CD14-positive monocyte (primary cell): ENCODE data around the gene SLC12A7. TPM values are rescaled to one million over a fixed set of nuclear protein-coding genes. Genes with fewer than 3 reads are reported as not detected.
A peak's percentile ranks its signal among the peaks of the same experiment; 100 is the strongest.

Source experiments
- DNase-seq, 3 donors: peaks; one replicate each; pipeline ENCODE4 v3.0.0-alpha.2; 2011 to 2022
- H2AFZ ChIP-seq: 2 replicates; pipeline ENCODE4 v1.6.0; 2012; ENCODE audit warnings: mild to moderate bottlenecking, low read depth, low read length, inconsistent platforms; ENCODE audit not compliant: insufficient read depth, poor library complexity, severe bottlenecking
- H3K27ac ChIP-seq, 2 donors: 1 replicate in 1 of 2; 2 replicates in 1 of 2; pipeline ENCODE4 v1.5.1; 2012 to 2013; ENCODE audit warnings: low read length in 2 of 2, control low read depth in 1 of 2, inconsistent platforms in 1 of 2, low read depth in 1 of 2, mild to moderate bottlenecking in 1 of 2
- H3K27me3 ChIP-seq, 2 donors: one replicate each; pipeline versions ENCODE4 v1.6.0 to v1.6.1; 2011 to 2013; ENCODE audit warnings: low read length in 2 of 2; ENCODE audit not compliant: control insufficient read depth in 2 of 2, insufficient read depth in 2 of 2
- H3K36me3 ChIP-seq, 2 donors: replicated peaks in 1 of 2; 1 replicate in 1 of 2; 2 replicates in 1 of 2; pipeline versions ENCODE4 v1.5.1 to v1.6.1; 2012 to 2013; ENCODE audit warnings: low read length in 2 of 2, control low read depth in 1 of 2, inconsistent platforms in 1 of 2, mild to moderate bottlenecking in 1 of 2; ENCODE audit not compliant: insufficient read depth in 2 of 2, control insufficient read depth in 1 of 2
- H3K4me1 ChIP-seq, 2 donors: 1 replicate in 1 of 2; 2 replicates in 1 of 2; pipeline versions ENCODE4 v1.5.1 to v1.6.1; 2012 to 2013; ENCODE audit warnings: low read length in 2 of 2, control low read depth in 1 of 2, inconsistent platforms in 1 of 2, mild to moderate bottlenecking in 1 of 2, moderate library complexity in 1 of 2; ENCODE audit not compliant: insufficient read depth in 2 of 2, control insufficient read depth in 1 of 2
- H3K4me2 ChIP-seq: replicated peaks from 2 replicates; pipeline ENCODE3; 2012; ENCODE audit warnings: low read length, moderate library complexity, mild to moderate bottlenecking; ENCODE audit not compliant: poor library complexity, severe bottlenecking; ENCODE audit errors: extremely low read depth
- H3K4me3 ChIP-seq, 3 experiments: fragments of 200-600 bp in 1 of 3; sonication (generic) in 1 of 3; replicated peaks in 1 of 3; 1 replicate in 2 of 3; 2 replicates in 1 of 3; pipeline ENCODE4 v1.5.1; 2011 to 2013; ENCODE audit warnings: low read length in 3 of 3, mild to moderate bottlenecking in 3 of 3, control low read depth in 2 of 3, low read depth in 2 of 3, inconsistent platforms in 1 of 3, moderate library complexity in 1 of 3
- H3K79me2 ChIP-seq: 2 replicates; pipeline ENCODE4 v1.6.0; 2012; ENCODE audit warnings: mild to moderate bottlenecking, control low read depth, inconsistent platforms, low read length, moderate library complexity; ENCODE audit not compliant: insufficient read depth
- H3K9ac ChIP-seq: 2 replicates; pipeline ENCODE4 v1.6.0; 2017; ENCODE audit warnings: low read length, mild to moderate bottlenecking; ENCODE audit not compliant: insufficient read depth, poor library complexity, severe bottlenecking
- H3K9me3 ChIP-seq, 2 donors: replicated peaks in 1 of 2; 1 replicate in 1 of 2; 2 replicates in 1 of 2; pipeline versions ENCODE4 v1.5.1 to v1.6.1; 2012 to 2013; ENCODE audit warnings: low read length in 2 of 2, control low read depth in 1 of 2; ENCODE audit not compliant: control insufficient read depth in 1 of 2, insufficient read depth in 1 of 2
- H4K20me1 ChIP-seq: 2 replicates; pipeline ENCODE4 v1.6.0; 2012; ENCODE audit warnings: mild to moderate bottlenecking, low read length, control low read depth, moderate library complexity; ENCODE audit not compliant: insufficient read depth
- H3K27ac Mint-ChIP-seq, 7 donors: one replicate each; pipeline ENCODE4 v1.8.0; 2020; ENCODE audit warnings: mild to moderate bottlenecking in 7 of 7, mixed read lengths in 7 of 7, moderate library complexity in 6 of 7, inconsistent platforms in 2 of 7
- H3K27me3 Mint-ChIP-seq, 3 donors: one replicate each; pipeline ENCODE4 v1.8.0; 2021 to 2022; ENCODE audit warnings: low read depth in 3 of 3, mild to moderate bottlenecking in 3 of 3, mixed read lengths in 3 of 3, moderate library complexity in 3 of 3, inconsistent platforms in 1 of 3
- H3K36me3 Mint-ChIP-seq, 2 donors: one replicate each; pipeline ENCODE4 v1.8.0; 2020; ENCODE audit warnings: mixed read lengths in 2 of 2, inconsistent platforms in 1 of 2, mild to moderate bottlenecking in 1 of 2
- H3K4me1 Mint-ChIP-seq: one replicate; pipeline ENCODE4 v1.8.0; 2020; ENCODE audit warnings: mild to moderate bottlenecking, mixed read lengths
- H3K4me3 Mint-ChIP-seq, 2 donors: one replicate each; pipeline ENCODE4 v1.8.0; 2020; ENCODE audit warnings: mild to moderate bottlenecking in 2 of 2, mixed read lengths in 2 of 2, moderate library complexity in 1 of 2
- H3K9me3 Mint-ChIP-seq, 7 donors: one replicate each; pipeline ENCODE4 v1.8.0; 2020 to 2022; ENCODE audit warnings: mixed read lengths in 7 of 7, mild to moderate bottlenecking in 6 of 7, moderate library complexity in 6 of 7, inconsistent platforms in 2 of 7
- WGBS: methylation state at CpG from one replicate; pipeline ENCODE4 v1.1.5; 2013; ENCODE audit warnings: missing lambda C conversion rate; ENCODE audit not compliant: insufficient coverage; 5-methylcytosine and 5-hydroxymethylcytosine counted together
- intact Hi-C, 2 donors: fragments of 100-400 bp; cut with micrococcal nuclease; formaldehyde crosslinking; loops; one replicate each; pipeline versions ENCODE4 v1.15.0 to v1.15.1; 2023
- polyA plus RNA-seq, 3 donors: library from polyadenylated mRNA; depleted of rRNA in 1 of 3; unstranded in 2 of 3; stranded (reverse) in 1 of 3; fragments of 300-500 nt in 2 of 3; fragments of >200 nt in 1 of 3; fragmentation: Illumina TruSeq in 2 of 3; gene quantifications; 1 replicate in 2 of 3; 2 replicates in 1 of 3; pipeline ENCODE4 v1.2.3, GENCODE V29; 2012 to 2021
- TF ChIP-seq, protein P1 (sequence below): fragments of 200-600 bp; IDR thresholded peaks from one replicate; pipeline ENCODE4 v1.8.0; 2022; ENCODE audit warnings: antibody characterized with exemption, mild to moderate bottlenecking

The SLC12A7 gene
- polyA plus RNA-seq, 3 donors = 8.2 to 31.2 (median 12.5) TPM

DNA sequence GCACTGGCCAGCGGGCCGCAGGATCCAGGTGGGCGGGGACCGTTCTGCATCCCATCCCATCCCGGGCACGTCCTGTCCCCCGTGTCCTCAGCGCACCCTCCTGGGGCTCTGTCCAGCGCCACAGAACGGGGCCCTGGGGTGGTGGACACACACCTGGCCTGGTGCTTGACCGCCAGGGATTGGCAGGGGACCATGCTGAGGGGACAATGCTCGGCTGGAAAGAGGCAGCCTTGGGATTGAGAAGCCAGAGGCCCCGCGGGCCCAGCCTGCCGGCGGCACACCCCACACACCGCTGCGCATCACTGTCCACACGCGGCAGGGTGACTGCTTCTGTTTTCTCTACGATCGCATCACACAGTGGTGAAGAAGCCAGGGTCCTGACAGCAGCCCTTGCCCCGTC lies 33.0 kb downstream of the SLC12A7 start:
- peaks cover 0 to 4% (median 0%) of the 10 kb centered on the region in 7 donors for H3K9me3 Mint-ChIP-seq
- DNase-seq = no peak
- no peaks in the 10 kb centered on the region for H3K27me3 ChIP-seq
- TF ChIP-seq, protein P1, sequence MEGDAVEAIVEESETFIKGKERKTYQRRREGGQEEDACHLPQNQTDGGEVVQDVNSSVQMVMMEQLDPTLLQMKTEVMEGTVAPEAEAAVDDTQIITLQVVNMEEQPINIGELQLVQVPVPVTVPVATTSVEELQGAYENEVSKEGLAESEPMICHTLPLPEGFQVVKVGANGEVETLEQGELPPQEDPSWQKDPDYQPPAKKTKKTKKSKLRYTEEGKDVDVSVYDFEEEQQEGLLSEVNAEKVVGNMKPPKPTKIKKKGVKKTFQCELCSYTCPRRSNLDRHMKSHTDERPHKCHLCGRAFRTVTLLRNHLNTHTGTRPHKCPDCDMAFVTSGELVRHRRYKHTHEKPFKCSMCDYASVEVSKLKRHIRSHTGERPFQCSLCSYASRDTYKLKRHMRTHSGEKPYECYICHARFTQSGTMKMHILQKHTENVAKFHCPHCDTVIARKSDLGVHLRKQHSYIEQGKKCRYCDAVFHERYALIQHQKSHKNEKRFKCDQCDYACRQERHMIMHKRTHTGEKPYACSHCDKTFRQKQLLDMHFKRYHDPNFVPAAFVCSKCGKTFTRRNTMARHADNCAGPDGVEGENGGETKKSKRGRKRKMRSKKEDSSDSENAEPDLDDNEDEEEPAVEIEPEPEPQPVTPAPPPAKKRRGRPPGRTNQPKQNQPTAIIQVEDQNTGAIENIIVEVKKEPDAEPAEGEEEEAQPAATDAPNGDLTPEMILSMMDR = no peak
- no peaks in the 10 kb centered on the region for H3K79me2 ChIP-seq
- no peak overlapping the region for H3K4me3 Mint-ChIP-seq
- H3K27me3 Mint-ChIP-seq = peaks cover 0 to 2% (median 0%) of the 10 kb centered on the region in 3 donors
- peaks cover 8% of the 10 kb centered on the region for H4K20me1 ChIP-seq
- H3K4me3 ChIP-seq = no peak overlapping the region
- H3K9ac ChIP-seq = no peak overlapping the region
- peaks cover 37 to 52% of the 10 kb centered on the region in 2 donors for H3K36me3 Mint-ChIP-seq
- no peak overlapping the region for H3K27ac Mint-ChIP-seq
- H2AFZ ChIP-seq = no peak overlapping the region
- intact Hi-C loops = no loop called here
- H3K36me3 ChIP-seq = peaks cover 27 to 37% of the 10 kb centered on the region in 2 donors
- H3K27ac ChIP-seq = no peak overlapping the region
- no peaks in the 10 kb centered on the region for H3K9me3 ChIP-seq
- WGBS = 95% methylated on average over 22 of the region's 23 CpGs
- H3K4me2 ChIP-seq = no peak overlapping the region
- H3K4me1 Mint-ChIP-seq = no peaks in the 10 kb centered on the region
- no peaks in the 10 kb centered on the region for H3K4me1 ChIP-seq

DNA sequence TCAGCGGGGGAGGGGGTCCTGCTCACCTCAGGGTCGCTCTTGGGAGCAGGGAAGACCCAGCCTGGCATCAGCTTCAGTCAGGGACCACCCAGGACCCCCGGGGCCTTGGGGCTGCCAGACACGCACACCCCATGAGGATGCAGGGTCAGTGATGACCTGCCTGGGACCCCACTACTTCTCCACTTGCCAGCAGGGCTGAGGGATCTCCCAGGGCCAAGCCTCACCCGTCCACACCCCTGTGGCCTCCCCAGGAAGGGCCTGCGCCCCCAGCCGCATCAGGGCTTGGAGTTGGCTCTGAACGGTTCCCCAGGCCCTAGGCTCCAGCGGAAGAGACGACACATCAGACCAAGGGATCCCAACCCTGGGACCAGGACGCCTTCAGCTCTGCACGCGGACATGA lies 33.7 kb downstream of the SLC12A7 start:
- H3K27me3 ChIP-seq = no peaks in the 10 kb centered on the region
- H4K20me1 ChIP-seq = peaks cover 12% of the 10 kb centered on the region
- H3K79me2 ChIP-seq = no peaks in the 10 kb centered on the region
- H3K9ac ChIP-seq = no peak overlapping the region
- TF ChIP-seq, protein P1 = no peak
- H3K9me3 ChIP-seq = no peaks in the 10 kb centered on the region
- H3K4me3 Mint-ChIP-seq = no peak overlapping the region
- peaks cover 0 to 2% (median 0%) of the 10 kb centered on the region in 3 donors for H3K27me3 Mint-ChIP-seq
- H3K4me3 ChIP-seq = no peak overlapping the region
- H3K27ac ChIP-seq = no peak overlapping the region
- peaks cover 35 to 55% of the 10 kb centered on the region in 2 donors for H3K36me3 Mint-ChIP-seq
- DNase-seq = no peak
- 97% methylated on average over 13 of the region's 13 CpGs for WGBS
- intact Hi-C loops = no loop called here
- peak overlapping the region in 1 of 7 donors; percentile 3 for H3K27ac Mint-ChIP-seq
- no peak overlapping the region for H3K4me2 ChIP-seq
- H3K4me1 Mint-ChIP-seq = no peaks in the 10 kb centered on the region
- H3K9me3 Mint-ChIP-seq = peaks cover 0 to 4% (median 0%) of the 10 kb centered on the region in 7 donors
- no peaks in the 10 kb centered on the region for H3K4me1 ChIP-seq
- H2AFZ ChIP-seq = no peak overlapping the region
- peaks cover 27 to 39% of the 10 kb centered on the region in 2 donors for H3K36me3 ChIP-seq
